ENCODE results near the gene GAREM1.

Gene GAREM1

DNA sequence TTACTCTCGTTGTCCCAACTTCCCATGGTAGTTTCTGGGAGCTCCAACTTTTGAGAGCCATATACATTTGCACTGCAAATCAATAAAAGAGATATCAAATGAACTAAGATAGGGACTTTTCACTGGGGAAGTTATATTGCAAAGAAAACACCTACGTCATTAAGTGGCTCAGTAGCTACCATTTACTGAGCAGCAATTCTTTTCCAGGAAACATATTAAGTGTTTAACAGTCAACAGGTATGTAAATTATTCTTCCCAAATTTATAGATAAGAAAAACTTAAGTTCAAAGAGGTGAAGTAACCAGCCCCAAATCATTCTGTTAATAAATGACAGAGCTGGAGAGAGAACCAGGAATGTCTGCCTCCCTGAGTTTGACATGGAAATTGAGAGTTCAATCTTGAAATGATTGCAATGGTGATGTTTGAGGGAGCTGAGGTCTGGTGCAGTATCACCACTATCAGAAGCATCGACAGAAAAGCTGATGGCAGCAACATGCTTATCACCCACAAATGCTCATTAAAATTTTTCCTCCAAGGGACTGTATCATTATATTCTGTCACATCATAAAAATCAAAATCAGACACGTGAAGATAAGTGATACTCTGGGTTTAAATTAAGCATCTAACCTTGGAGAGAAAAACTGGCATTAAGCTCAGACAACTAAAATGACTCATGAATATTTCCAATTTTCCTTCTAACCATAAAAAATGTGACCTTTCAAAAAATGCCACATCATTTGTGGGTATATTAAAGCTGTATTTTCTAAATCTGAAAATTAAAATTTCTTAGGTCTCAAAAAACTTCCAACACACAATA lies 43.4 kb downstream of the GAREM1 start:
- no peaks in the 10 kb centered on the region for H3K36me3 ChIP-seq (ENCODE audit: control insufficient read depth in 1 of 2, insufficient read depth in 2 of 2, low read length in 2 of 2)
- peaks cover 3 to 6% of the 10 kb centered on the region in 2 donors for H3K9me3 ChIP-seq (ENCODE audit: control insufficient read depth in 1 of 2, low read length in 2 of 2)
- no peaks in the 10 kb centered on the region for H3K27me3 ChIP-seq (ENCODE audit: control insufficient read depth in 1 of 2, insufficient read depth in 2 of 2, low read length in 2 of 2)
- no peak overlapping the region for H3K4me3 ChIP-seq (ENCODE audit: low read depth in 1 of 2, low read length in 2 of 2)
- peaks cover 0 to 19% of the 10 kb centered on the region in 2 donors for H3K4me1 ChIP-seq (ENCODE audit: control insufficient read depth in 1 of 2, insufficient read depth in 2 of 2, low read length in 2 of 2)
- H3K9ac ChIP-seq (ENCODE audit: low read depth in 1 of 2, low read length in 2 of 2), result no peak overlapping the region
- no peak overlapping the region for H3K27ac ChIP-seq (ENCODE audit: low read depth, low read length)

DNA sequence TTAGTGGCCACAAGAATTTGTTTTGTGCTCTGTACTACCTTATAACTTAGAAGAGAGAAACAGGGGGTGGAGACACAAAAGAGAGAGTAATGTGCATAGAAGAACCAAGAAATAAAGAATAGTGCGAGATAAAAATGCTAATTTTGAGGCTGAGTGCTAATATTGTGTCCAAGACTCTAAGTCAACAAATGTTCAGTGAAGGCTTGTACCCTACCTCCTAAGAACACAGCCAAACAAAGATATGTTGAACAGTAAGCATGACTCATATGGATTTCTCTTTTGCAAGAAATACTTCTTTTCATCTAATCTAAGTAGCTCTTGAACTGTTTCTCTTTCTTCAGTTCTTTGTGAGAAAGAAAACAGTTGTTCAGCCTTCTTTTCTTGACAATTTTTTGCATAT lies 45.2 kb downstream of the GAREM1 start:
- Histone ChIP-seq H3K27me3 (ENCODE audit: control insufficient read depth in 1 of 2, insufficient read depth in 2 of 2, low read length in 2 of 2) (no peaks in the 10 kb centered on the region), H3K9ac (ENCODE audit: low read depth in 1 of 2, low read length in 2 of 2) (no peak overlapping the region), H3K4me1 (ENCODE audit: control insufficient read depth in 1 of 2, insufficient read depth in 2 of 2, low read length in 2 of 2) (peaks cover 0 to 19% of the 10 kb centered on the region in 2 donors), H3K4me3 (ENCODE audit: low read depth in 1 of 2, low read length in 2 of 2) (no peak overlapping the region), H3K27ac (ENCODE audit: low read depth, low read length) (no peak overlapping the region), H3K9me3 (ENCODE audit: control insufficient read depth in 1 of 2, low read length in 2 of 2) (no peaks in the 10 kb centered on the region), H3K36me3 (ENCODE audit: control insufficient read depth in 1 of 2, insufficient read depth in 2 of 2, low read length in 2 of 2) (no peaks in the 10 kb centered on the region)

DNA sequence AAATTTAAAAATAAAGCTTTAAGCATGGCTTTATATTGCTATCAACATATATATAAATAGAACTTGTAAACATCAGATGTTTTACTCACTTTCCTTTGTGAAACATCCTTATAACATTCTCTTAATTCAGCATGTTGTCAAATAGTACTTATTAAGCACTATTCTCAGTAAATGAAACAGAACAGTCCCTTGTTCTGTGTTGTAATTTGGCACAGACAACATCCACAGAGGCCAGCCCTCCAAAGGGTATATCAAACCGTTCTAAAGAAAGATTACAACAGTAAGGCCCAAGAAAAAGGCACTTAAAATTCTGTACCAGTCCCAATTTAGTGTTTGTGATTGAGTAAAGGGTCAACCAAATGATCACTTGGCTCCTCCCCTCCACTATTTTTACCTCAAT lies 46.0 kb downstream of the GAREM1 start:
- H3K9me3 ChIP-seq (ENCODE audit: control insufficient read depth in 1 of 2, low read length in 2 of 2), result no peaks in the 10 kb centered on the region
- H3K27ac ChIP-seq (ENCODE audit: low read depth, low read length), result no peak overlapping the region
- no peaks in the 10 kb centered on the region for H3K27me3 ChIP-seq (ENCODE audit: control insufficient read depth in 1 of 2, insufficient read depth in 2 of 2, low read length in 2 of 2)
- H3K4me3 ChIP-seq (ENCODE audit: low read depth in 1 of 2, low read length in 2 of 2), result no peak overlapping the region
- H3K36me3 ChIP-seq (ENCODE audit: control insufficient read depth in 1 of 2, insufficient read depth in 2 of 2, low read length in 2 of 2), result no peaks in the 10 kb centered on the region
- H3K4me1 ChIP-seq (ENCODE audit: control insufficient read depth in 1 of 2, insufficient read depth in 2 of 2, low read length in 2 of 2), result peaks cover 0 to 14% of the 10 kb centered on the region in 2 donors
- H3K9ac ChIP-seq (ENCODE audit: low read depth in 1 of 2, low read length in 2 of 2), result no peak overlapping the region

DNA sequence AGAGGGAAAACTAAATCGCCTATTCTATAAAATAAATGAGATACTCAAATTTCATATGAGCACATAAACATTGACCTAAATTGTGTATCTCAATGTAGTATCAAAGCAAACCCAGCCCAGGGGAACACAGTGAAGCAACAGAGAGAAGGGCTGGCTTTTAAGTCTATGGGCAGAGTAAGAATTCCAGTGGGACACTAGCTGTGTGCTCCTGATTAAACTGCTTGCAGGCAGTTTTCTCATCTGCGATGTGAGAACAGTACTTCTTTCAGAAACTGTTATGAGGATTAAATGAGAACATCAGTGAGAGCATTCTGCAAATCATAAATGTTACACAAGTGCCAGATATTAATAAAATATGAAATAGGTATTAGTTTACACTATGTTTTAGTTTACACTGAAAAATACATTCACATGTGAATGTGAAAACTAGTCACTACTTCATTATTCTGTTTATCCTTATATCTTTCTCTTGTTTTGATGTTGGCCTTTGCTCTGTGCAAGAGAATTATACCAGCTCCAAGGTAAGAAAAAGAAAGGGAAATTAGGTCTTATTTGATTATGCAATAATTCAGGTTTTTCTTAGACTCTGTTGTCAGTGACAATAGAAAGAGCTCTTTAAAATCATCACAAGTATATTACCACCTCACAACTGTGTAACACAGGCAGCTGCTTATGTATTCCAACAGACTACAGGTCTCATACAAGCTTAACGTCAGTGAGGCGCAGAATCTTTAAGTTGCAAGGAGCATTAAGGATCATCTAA lies 47.5 kb downstream of the GAREM1 start:
- Histone ChIP-seq H3K4me3 (ENCODE audit: low read depth in 1 of 2, low read length in 2 of 2) (no peak overlapping the region), H3K9me3 (ENCODE audit: control insufficient read depth in 1 of 2, low read length in 2 of 2) (no peaks in the 10 kb centered on the region), H3K4me1 (ENCODE audit: control insufficient read depth in 1 of 2, insufficient read depth in 2 of 2, low read length in 2 of 2) (peaks cover 0 to 8% of the 10 kb centered on the region in 2 donors), H3K27ac (ENCODE audit: low read depth, low read length) (no peak overlapping the region), H3K36me3 (ENCODE audit: control insufficient read depth in 1 of 2, insufficient read depth in 2 of 2, low read length in 2 of 2) (no peaks in the 10 kb centered on the region), H3K27me3 (ENCODE audit: control insufficient read depth in 1 of 2, insufficient read depth in 2 of 2, low read length in 2 of 2) (no peaks in the 10 kb centered on the region), H3K9ac (ENCODE audit: low read depth in 1 of 2, low read length in 2 of 2) (no peak overlapping the region)

DNA sequence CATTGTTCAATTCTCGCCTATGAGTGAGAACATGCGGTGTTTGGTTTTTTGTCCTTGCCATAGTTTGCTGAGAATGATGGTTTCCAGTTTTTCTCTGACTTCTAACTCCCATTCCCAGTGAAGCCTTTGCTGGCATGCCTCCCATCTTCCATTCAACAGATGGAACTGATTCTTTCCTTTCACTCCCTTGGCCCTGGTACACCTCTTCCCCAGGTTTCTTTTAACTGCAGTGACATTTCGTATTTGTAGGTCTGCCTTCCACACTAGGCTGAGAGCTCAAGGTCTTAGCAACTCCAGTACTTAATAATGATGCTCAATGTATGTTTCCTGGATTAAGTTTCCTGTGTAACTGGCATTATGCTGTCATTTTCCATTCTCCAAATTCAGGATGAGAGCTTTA lies 48.5 kb downstream of the GAREM1 start:
- no peak overlapping the region for H3K9ac ChIP-seq (ENCODE audit: low read depth in 1 of 2, low read length in 2 of 2)
- no peaks in the 10 kb centered on the region for H3K36me3 ChIP-seq (ENCODE audit: control insufficient read depth in 1 of 2, insufficient read depth in 2 of 2, low read length in 2 of 2)
- H3K27ac ChIP-seq (ENCODE audit: low read depth, low read length), result no peak overlapping the region
- H3K9me3 ChIP-seq (ENCODE audit: control insufficient read depth in 1 of 2, low read length in 2 of 2), result no peaks in the 10 kb centered on the region
- no peak overlapping the region for H3K4me3 ChIP-seq (ENCODE audit: low read depth in 1 of 2, low read length in 2 of 2)
- H3K27me3 ChIP-seq (ENCODE audit: control insufficient read depth in 1 of 2, insufficient read depth in 2 of 2, low read length in 2 of 2), result no peaks in the 10 kb centered on the region
- H3K4me1 ChIP-seq (ENCODE audit: control insufficient read depth in 1 of 2, insufficient read depth in 2 of 2, low read length in 2 of 2), result peaks cover 0 to 4% of the 10 kb centered on the region in 2 donors

DNA sequence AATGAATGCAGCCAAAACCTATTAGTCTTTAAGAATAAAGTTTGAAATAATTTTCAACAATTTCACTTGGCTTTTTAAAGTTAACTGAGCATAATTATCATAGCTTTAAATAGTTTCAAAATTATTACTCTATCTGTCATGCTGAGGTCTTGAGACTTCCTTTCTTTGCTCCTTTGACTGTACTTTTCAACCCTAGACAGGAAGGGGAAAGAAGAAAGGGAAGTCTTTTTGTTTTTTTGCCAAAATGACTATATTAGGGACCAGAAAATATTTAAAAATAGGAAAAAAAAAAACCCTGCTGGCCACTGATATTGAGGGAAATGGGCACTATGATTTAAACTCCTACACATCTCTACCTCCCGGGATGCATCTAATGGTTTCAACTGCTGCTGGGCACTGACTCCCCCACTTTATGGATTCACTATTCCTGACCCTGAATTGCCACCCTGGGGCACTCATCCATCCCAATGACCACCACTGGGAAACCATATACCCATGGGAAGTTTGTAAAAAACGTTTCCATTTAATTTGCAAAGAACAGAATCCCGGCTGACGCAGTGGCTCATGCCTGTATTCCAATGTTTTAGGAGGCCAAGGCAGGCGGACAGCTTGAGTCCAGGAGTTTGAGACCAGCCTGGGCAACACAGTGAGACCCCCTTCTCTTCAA lies 50.5 kb downstream of the GAREM1 start:
- Histone ChIP-seq H3K4me3 (ENCODE audit: low read depth in 1 of 2, low read length in 2 of 2) (no peak overlapping the region), H3K4me1 (ENCODE audit: control insufficient read depth in 1 of 2, insufficient read depth in 2 of 2, low read length in 2 of 2) (no peaks in the 10 kb centered on the region)

DNA sequence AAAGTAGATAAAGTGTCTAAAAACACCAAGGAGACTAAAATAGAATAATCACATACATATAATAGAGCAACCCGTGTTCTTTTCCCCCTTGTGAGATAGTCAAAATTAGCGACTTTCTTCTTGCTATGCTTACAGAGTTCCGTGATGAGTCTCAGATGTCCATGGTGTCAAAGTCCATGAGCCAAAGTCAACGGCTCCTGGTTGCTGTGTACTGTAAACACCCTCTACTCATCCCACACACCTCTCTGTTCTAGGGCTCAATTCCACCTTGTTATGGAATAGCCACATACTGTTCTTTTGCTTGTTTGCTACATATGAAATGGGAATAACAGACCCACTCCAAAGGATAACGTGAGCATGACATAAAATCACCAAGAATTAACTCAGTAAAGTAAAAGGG lies 52.5 kb downstream of the GAREM1 start:
- Histone ChIP-seq H3K27ac (ENCODE audit: low read depth, low read length) (no peak overlapping the region), H3K27me3 (ENCODE audit: control insufficient read depth in 1 of 2, insufficient read depth in 2 of 2, low read length in 2 of 2) (no peaks in the 10 kb centered on the region), H3K4me1 (ENCODE audit: control insufficient read depth in 1 of 2, insufficient read depth in 2 of 2, low read length in 2 of 2) (no peaks in the 10 kb centered on the region), H3K9ac (ENCODE audit: low read depth in 1 of 2, low read length in 2 of 2) (no peak overlapping the region), H3K4me3 (ENCODE audit: low read depth in 1 of 2, low read length in 2 of 2) (no peak overlapping the region), H3K36me3 (ENCODE audit: control insufficient read depth in 1 of 2, insufficient read depth in 2 of 2, low read length in 2 of 2) (no peaks in the 10 kb centered on the region), H3K9me3 (ENCODE audit: control insufficient read depth in 1 of 2, low read length in 2 of 2) (no peaks in the 10 kb centered on the region)

More for the DNA sequence above, 50.5 kb downstream of the GAREM1 start:
- H3K36me3 ChIP-seq (ENCODE audit: control insufficient read depth in 1 of 2, insufficient read depth in 2 of 2, low read length in 2 of 2), result no peaks in the 10 kb centered on the region
- H3K9ac ChIP-seq (ENCODE audit: low read depth in 1 of 2, low read length in 2 of 2), result no peak overlapping the region
- H3K27me3 ChIP-seq (ENCODE audit: control insufficient read depth in 1 of 2, insufficient read depth in 2 of 2, low read length in 2 of 2), result no peaks in the 10 kb centered on the region
- no peak overlapping the region for H3K27ac ChIP-seq (ENCODE audit: low read depth, low read length)
- no peaks in the 10 kb centered on the region for H3K9me3 ChIP-seq (ENCODE audit: control insufficient read depth in 1 of 2, low read length in 2 of 2)

DNA sequence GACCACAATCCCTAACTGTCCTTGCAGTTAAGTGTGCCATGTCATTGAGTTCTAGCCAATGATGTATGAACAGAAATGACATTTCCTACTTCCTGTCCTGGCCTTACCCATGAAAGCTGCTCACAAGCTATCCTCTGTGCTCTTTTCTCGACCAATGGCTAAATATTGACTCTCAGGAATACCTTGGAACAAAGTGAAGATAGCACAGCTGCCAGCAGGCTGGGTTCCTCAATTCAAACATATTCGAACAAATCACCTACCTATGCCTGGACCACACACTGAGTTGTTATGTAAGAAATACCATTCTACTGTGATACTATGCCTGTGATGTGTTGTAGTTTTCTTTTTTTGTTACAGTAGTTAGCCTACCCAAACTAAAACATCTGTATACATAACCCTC lies 65.1 kb downstream of the GAREM1 start:
- Histone ChIP-seq H3K36me3 (ENCODE audit: control insufficient read depth in 1 of 2, insufficient read depth in 2 of 2, low read length in 2 of 2) (no peaks in the 10 kb centered on the region), H3K9me3 (ENCODE audit: control insufficient read depth in 1 of 2, low read length in 2 of 2) (no peaks in the 10 kb centered on the region), H3K27ac (ENCODE audit: low read depth, low read length) (no peak overlapping the region), H3K27me3 (ENCODE audit: control insufficient read depth in 1 of 2, insufficient read depth in 2 of 2, low read length in 2 of 2) (no peaks in the 10 kb centered on the region), H3K4me1 (ENCODE audit: control insufficient read depth in 1 of 2, insufficient read depth in 2 of 2, low read length in 2 of 2) (no peaks in the 10 kb centered on the region), H3K4me3 (ENCODE audit: low read depth in 1 of 2, low read length in 2 of 2) (no peak overlapping the region), H3K9ac (ENCODE audit: low read depth in 1 of 2, low read length in 2 of 2) (no peak overlapping the region)

DNA sequence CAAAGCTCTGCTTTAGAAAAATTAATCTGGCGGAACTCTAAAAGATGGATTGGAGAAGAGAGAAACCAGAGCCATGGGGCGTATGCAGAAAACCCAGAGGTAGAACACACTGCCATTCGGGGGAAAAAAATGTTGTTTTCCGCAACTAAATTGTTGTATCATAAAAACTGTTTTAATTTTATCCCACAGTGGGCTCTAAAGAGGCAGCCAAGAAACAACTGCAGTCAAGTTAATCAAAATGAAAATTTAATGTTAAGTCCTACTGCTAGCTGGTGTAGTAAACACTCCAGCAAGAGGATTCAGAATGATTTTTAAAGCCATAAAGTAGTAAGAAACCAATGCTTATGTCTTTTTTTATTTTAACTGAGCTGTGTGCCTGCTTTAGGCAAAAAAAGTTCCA lies 69.1 kb downstream of the GAREM1 start:
- H3K9me3 ChIP-seq (ENCODE audit: control insufficient read depth in 1 of 2, low read length in 2 of 2), result no peaks in the 10 kb centered on the region
- no peak overlapping the region for H3K27ac ChIP-seq (ENCODE audit: low read depth, low read length)
- H3K4me3 ChIP-seq (ENCODE audit: low read depth in 1 of 2, low read length in 2 of 2), result no peak overlapping the region
- H3K4me1 ChIP-seq (ENCODE audit: control insufficient read depth in 1 of 2, insufficient read depth in 2 of 2, low read length in 2 of 2), result no peaks in the 10 kb centered on the region
- no peaks in the 10 kb centered on the region for H3K27me3 ChIP-seq (ENCODE audit: control insufficient read depth in 1 of 2, insufficient read depth in 2 of 2, low read length in 2 of 2)
- H3K36me3 ChIP-seq (ENCODE audit: control insufficient read depth in 1 of 2, insufficient read depth in 2 of 2, low read length in 2 of 2), result no peaks in the 10 kb centered on the region
- H3K9ac ChIP-seq (ENCODE audit: low read depth in 1 of 2, low read length in 2 of 2), result no peak overlapping the region

DNA sequence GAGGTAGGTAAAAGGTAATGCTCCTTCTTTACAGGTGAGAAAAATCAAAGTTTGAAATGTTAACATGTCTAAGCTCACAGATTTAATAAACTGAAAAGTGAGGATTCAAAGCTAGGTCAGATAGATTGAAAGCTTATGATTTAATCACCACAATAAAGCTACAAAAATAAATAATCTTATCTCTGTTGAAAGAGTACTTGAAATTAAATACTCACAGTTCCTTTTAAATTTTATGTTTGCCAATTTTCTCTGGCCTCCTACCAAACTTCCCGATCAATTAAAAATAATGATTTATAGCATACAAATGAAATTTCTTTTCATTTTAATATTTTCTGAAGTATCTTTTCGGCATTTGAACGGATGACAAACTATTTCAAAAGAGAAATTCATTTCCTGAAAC lies 77.3 kb downstream of the GAREM1 start:
- Histone ChIP-seq H3K27ac (ENCODE audit: low read depth, low read length) (no peak overlapping the region), H3K9me3 (ENCODE audit: control insufficient read depth in 1 of 2, low read length in 2 of 2) (no peaks in the 10 kb centered on the region), H3K36me3 (ENCODE audit: control insufficient read depth in 1 of 2, insufficient read depth in 2 of 2, low read length in 2 of 2) (no peaks in the 10 kb centered on the region), H3K4me3 (ENCODE audit: low read depth in 1 of 2, low read length in 2 of 2) (no peak overlapping the region), H3K9ac (ENCODE audit: low read depth in 1 of 2, low read length in 2 of 2) (no peak overlapping the region), H3K4me1 (ENCODE audit: control insufficient read depth in 1 of 2, insufficient read depth in 2 of 2, low read length in 2 of 2) (peaks cover 0 to 6% of the 10 kb centered on the region in 2 donors), H3K27me3 (ENCODE audit: control insufficient read depth in 1 of 2, insufficient read depth in 2 of 2, low read length in 2 of 2) (no peaks in the 10 kb centered on the region)

Measured in duodenal mucosa (tissue), 2 donors.